ENCODE data around the gene SCAPER. TPM values are rescaled to one million over a fixed set of nuclear protein-coding genes. Genes with fewer than 3 reads are reported as not detected.

SCAPER gene
- total and polyA plus RNA-seq, 10 of the 15 experiments (the other 5 are each of a cell fraction or from before 2014, with no cell fraction given): 1.0 to 7.7 (median 3.9) TPM

GRCh38 chr15:76935620-76936019 lies 30.5 kb upstream of the SCAPER start (continued):
- TF ChIP-seq RELB (IDR thresholded peaks at IDR 0.05; ENCODE audit: low read depth): peak; percentile 56; the same call in 1 of the 2 replicates
- TF ChIP-seq BCL3 (IDR thresholded peaks at IDR 0.05; ENCODE audit: borderline replicate concordance, insufficient read depth, low read depth, low read length, poor library complexity, severe bottlenecking): no peak
- TF ChIP-seq USF1 (IDR thresholded peaks at IDR 0.05; ENCODE audit: borderline replicate concordance, extremely low read length, insufficient read depth, low read depth, low read length): no peak
- no peak for TF ChIP-seq SPI1 (IDR thresholded peaks at IDR 0.05; ENCODE audit: borderline replicate concordance, insufficient read depth, low read depth, low read length)
- TF ChIP-seq ZBTB33 (IDR thresholded peaks at IDR 0.05): no peak
- no peak for TF ChIP-seq GATAD2B (conservative IDR thresholded peaks at IDR 0.05; ENCODE audit: low read depth)
- no peak for TF ChIP-seq CUX1 (IDR thresholded peaks at IDR 0.05; ENCODE audit: insufficient replicate concordance, low read depth, low read length)
- TF ChIP-seq RELA (IDR thresholded peaks at IDR 0.05; ENCODE audit: borderline replicate concordance, partially characterized antibody): peak; percentile 42
- no peak for TF ChIP-seq E2F8 (IDR thresholded peaks at IDR 0.05; ENCODE audit: low read depth, partially characterized antibody)
- TF ChIP-seq YY1 (IDR thresholded peaks at IDR 0.05; ENCODE audit: low read depth, low read length): no peak
- no peak for TF ChIP-seq TAF1 (IDR thresholded peaks at IDR 0.05; ENCODE audit: borderline replicate concordance, low read depth, low read length)
- no peak for TF ChIP-seq NFYB (IDR thresholded peaks at IDR 0.05; ENCODE audit: insufficient read depth, low read depth, low read length)
- TF ChIP-seq ZZZ3 (IDR thresholded peaks at IDR 0.05; ENCODE audit: control insufficient read depth, insufficient read length, low read depth): no peak
- no peak for TF ChIP-seq ZNF207 (IDR thresholded peaks at IDR 0.05; ENCODE audit: borderline replicate concordance)

Measured in GM12878 (cell line).